ENCODE measurements around the gene ITGAE. TPM values are rescaled to one million over a fixed set of nuclear protein-coding genes. Genes with fewer than 3 reads are reported as not detected.

Gene ITGAE
- total RNA-seq, 1 experiment from 2014 or later: 14.7 TPM

DNA sequence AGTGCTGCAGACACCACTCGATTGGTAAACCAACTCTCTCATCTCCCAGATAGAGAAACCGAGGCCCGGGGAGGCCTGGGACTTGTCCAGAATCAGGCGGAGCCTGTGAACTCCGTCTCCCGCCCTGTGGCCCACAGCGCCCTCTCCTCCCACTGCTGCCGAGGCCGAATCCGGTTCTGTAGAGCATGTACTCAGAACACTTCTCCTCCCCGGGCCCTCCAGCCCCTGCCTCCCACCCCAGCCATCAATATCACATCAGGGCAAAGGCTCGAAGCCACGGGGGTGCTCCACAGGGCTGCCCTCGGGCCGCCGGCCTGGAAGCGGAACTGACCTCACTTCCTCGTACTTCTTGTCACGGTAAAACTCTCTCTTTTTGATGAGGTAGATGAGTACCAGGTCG is 119.4 kb downstream of the ITGAE start:
- intact Hi-C loops (cut with micrococcal nuclease; ENCODE audit: unreplicated experiment): no loop called here
- no peak overlapping the region for H3K4me3 Mint-ChIP-seq (ENCODE audit: low read depth, unreplicated experiment)

DNA sequence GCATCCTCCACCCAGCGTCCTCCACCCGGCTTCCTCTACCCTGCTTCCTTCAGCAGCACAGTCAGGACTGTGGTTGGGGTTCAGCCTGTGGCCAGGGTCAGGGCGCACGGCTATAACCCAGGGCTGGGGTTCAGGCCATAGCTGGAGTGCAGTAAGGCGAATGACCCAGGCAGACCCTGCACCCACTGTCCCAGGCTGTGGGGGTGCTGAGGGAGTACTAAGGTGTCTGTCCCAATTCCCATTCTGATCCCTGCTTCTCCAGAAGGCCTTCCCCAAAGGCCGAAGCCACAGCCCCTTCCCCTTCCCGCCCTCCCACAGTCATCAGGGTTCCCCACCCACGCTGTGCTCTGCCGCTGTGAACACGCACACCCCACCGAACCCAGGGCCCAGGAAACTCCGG is 119.9 kb downstream of the ITGAE start:
- DNase-seq: no peak
- no TSS peak for BruUV-seq (replicated peaks)
- CTCF ChIA-PET: no interaction called here
- H3K27me3 Mint-ChIP-seq (ENCODE audit: unreplicated experiment): no peaks in the 10 kb centered on the region
- H3K27ac Mint-ChIP-seq (ENCODE audit: unreplicated experiment): no peak overlapping the region
- intact Hi-C loops (cut with micrococcal nuclease; ENCODE audit: unreplicated experiment): no loop called here
- H3K4me1 Mint-ChIP-seq (ENCODE audit: low read depth, unreplicated experiment): no peaks in the 10 kb centered on the region
- no peaks in the 10 kb centered on the region for H3K9me3 Mint-ChIP-seq (ENCODE audit: low read depth, unreplicated experiment)
- no peak overlapping the region for H3K4me3 Mint-ChIP-seq (ENCODE audit: low read depth, unreplicated experiment)
- TF ChIP-seq, protein P1, sequence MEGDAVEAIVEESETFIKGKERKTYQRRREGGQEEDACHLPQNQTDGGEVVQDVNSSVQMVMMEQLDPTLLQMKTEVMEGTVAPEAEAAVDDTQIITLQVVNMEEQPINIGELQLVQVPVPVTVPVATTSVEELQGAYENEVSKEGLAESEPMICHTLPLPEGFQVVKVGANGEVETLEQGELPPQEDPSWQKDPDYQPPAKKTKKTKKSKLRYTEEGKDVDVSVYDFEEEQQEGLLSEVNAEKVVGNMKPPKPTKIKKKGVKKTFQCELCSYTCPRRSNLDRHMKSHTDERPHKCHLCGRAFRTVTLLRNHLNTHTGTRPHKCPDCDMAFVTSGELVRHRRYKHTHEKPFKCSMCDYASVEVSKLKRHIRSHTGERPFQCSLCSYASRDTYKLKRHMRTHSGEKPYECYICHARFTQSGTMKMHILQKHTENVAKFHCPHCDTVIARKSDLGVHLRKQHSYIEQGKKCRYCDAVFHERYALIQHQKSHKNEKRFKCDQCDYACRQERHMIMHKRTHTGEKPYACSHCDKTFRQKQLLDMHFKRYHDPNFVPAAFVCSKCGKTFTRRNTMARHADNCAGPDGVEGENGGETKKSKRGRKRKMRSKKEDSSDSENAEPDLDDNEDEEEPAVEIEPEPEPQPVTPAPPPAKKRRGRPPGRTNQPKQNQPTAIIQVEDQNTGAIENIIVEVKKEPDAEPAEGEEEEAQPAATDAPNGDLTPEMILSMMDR (IDR thresholded peaks at IDR 0.05; ENCODE audit: unreplicated experiment): no peak
- peaks cover 3% of the 10 kb centered on the region for H3K36me3 Mint-ChIP-seq (ENCODE audit: insufficient read depth, unreplicated experiment)

More for the DNA sequence above, 119.4 kb downstream of the ITGAE start:
- Mint-ChIP-seq H3K27me3 (ENCODE audit: unreplicated experiment) (no peaks in the 10 kb centered on the region), H3K9me3 (ENCODE audit: low read depth, unreplicated experiment) (no peaks in the 10 kb centered on the region), H3K4me1 (ENCODE audit: low read depth, unreplicated experiment) (no peaks in the 10 kb centered on the region), H3K27ac (ENCODE audit: unreplicated experiment) (no peak overlapping the region), H3K36me3 (ENCODE audit: insufficient read depth, unreplicated experiment) (peaks cover 3% of the 10 kb centered on the region)
- CTCF ChIA-PET: no interaction called here
- no peak for DNase-seq
- TF ChIP-seq, protein P1 (IDR thresholded peaks at IDR 0.05; ENCODE audit: unreplicated experiment): no peak
- no TSS peak for BruUV-seq (replicated peaks)

DNA sequence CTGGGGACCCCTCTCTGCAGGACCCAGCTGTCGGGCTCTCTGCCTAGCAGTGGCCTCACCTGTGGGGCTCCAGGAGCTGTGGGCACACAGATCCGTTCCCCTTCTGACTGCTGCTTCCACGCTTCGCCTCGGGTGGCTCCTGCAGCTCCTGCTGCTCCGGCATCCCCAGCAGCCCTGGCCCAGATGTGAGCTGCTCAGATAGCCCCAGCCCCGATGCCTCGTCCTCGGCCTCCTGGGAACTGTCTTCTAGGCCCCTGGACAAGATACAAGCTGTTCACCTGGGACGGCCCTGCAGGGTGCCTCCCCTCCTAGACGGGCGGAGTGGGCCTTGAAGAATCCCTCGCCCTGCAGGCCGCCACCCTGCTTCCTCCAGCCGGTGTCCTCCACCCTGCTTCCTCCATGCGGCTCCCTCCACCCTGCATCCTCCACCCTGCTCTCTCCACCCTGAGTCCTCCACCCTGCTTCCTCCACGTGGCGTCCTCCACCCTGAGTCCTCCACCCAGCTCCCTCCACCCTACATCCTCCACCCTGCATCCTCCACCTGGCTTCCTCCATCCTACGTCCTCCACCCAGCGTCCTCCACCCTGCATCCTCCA is 121.4 kb downstream of the ITGAE start:
- CTCF ChIA-PET: no interaction called here
- no peak for DNase-seq
- no peaks in the 10 kb centered on the region for H3K9me3 Mint-ChIP-seq (ENCODE audit: low read depth, unreplicated experiment)
- peaks cover 3% of the 10 kb centered on the region for H3K36me3 Mint-ChIP-seq (ENCODE audit: insufficient read depth, unreplicated experiment)
- no peak overlapping the region for H3K4me3 Mint-ChIP-seq (ENCODE audit: low read depth, unreplicated experiment)
- BruUV-seq (replicated peaks): no TSS peak
- no peaks in the 10 kb centered on the region for H3K4me1 Mint-ChIP-seq (ENCODE audit: low read depth, unreplicated experiment)
- intact Hi-C loops (cut with micrococcal nuclease; ENCODE audit: unreplicated experiment): no loop called here
- H3K27ac Mint-ChIP-seq (ENCODE audit: unreplicated experiment): no peak overlapping the region
- H3K27me3 Mint-ChIP-seq (ENCODE audit: unreplicated experiment): no peaks in the 10 kb centered on the region
- TF ChIP-seq, protein P1 (IDR thresholded peaks at IDR 0.05; ENCODE audit: unreplicated experiment): no peak

DNA sequence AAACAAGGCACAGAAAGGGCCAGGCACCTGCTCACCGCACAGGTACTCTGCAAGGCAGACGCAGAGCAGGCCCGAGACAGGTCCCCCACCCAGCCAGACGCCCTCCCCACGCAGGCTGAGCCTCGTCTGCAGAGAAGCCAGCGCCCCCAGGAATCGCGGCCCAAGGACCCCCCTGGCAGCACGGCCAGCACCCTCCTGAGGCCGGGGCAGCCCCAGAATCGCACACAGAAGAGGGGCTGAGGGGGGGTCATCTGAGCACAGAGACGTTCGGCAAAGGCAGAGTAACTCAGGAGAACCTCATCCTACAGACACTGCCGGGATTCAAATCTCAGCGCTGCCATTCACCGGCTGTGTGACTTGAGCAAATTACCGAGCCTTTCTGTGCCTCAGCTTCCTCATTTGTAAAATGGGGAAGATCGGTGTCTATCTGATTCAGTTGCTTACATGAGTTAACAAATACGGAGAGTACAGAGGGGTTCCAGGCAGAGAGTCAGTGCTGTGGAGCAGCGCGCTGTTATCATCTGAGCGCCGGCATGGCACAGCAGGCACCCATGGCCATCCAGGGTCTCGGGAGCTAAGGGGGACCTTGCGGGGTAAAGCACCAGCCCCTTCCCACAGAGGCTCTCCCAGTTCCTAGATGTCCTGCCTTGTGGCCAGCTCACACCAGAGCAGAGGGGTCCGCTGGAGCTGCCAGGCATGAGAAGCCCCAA is 122.0 kb downstream of the ITGAE start:
- TF ChIP-seq, protein P1 (IDR thresholded peaks at IDR 0.05; ENCODE audit: unreplicated experiment): no peak
- H3K27ac Mint-ChIP-seq (ENCODE audit: unreplicated experiment): no peak overlapping the region
- no TSS peak for BruUV-seq (replicated peaks)
- DNase-seq: no peak
- no peak overlapping the region for H3K4me3 Mint-ChIP-seq (ENCODE audit: low read depth, unreplicated experiment)
- no peaks in the 10 kb centered on the region for H3K27me3 Mint-ChIP-seq (ENCODE audit: unreplicated experiment)
- intact Hi-C loops (cut with micrococcal nuclease; ENCODE audit: unreplicated experiment): no loop called here
- CTCF ChIA-PET: no interaction called here
- H3K9me3 Mint-ChIP-seq (ENCODE audit: low read depth, unreplicated experiment): no peaks in the 10 kb centered on the region
- H3K36me3 Mint-ChIP-seq (ENCODE audit: insufficient read depth, unreplicated experiment): peaks cover 3% of the 10 kb centered on the region
- no peaks in the 10 kb centered on the region for H3K4me1 Mint-ChIP-seq (ENCODE audit: low read depth, unreplicated experiment)
